HG03469 (cell line): ENCODE measurements around the gene C1QTNF8.

Source experiments
- ATAC-seq: cut with Tn5 transposase; IDR thresholded peaks from one replicate; pipeline ENCODE4 v1.9.1; 2021; ENCODE audit warnings: mild to moderate bottlenecking, moderate library complexity, moderate number of reproducible peaks; ENCODE audit not compliant: unreplicated experiment

The C1QTNF8 gene

GRCh38 chr16:1096169-1097082 is at the start of gene C1QTNF8:
C1QTNF8 (minus strand) TSS chr16:1096244; CDS start chr16:1094922, 1,322 bp downstream.
- no peak for ATAC-seq

- no peak for ATAC-seq
Observed at GRCh38 chr16:1145383-1146100, 49.5 kb upstream of the C1QTNF8 start.

- no peak for ATAC-seq
Observed at GRCh38 chr16:1144476-1145382, 48.7 kb upstream of the C1QTNF8 start.

- no peak for ATAC-seq
Observed at GRCh38 chr16:1143761-1144450, 47.9 kb upstream of the C1QTNF8 start.

- ATAC-seq: no peak
Observed at GRCh38 chr16:1142911-1143310, 46.9 kb upstream of the C1QTNF8 start.

GRCh38 chr16:1141716-1142115 is 45.7 kb upstream of the C1QTNF8 start:
- no peak for ATAC-seq

GRCh38 chr16:1141191-1141590 is 45.1 kb upstream of the C1QTNF8 start:
- ATAC-seq: no peak

GRCh38 chr16:1140582-1141162 is 44.6 kb upstream of the C1QTNF8 start:
- ATAC-seq: no peak

- ATAC-seq: no peak
Observed at GRCh38 chr16:1137604-1138003, 41.6 kb upstream of the C1QTNF8 start.

- ATAC-seq: no peak
Observed at GRCh38 chr16:1135459-1135825, 39.4 kb upstream of the C1QTNF8 start.

GRCh38 chr16:1134776-1135458 is 38.9 kb upstream of the C1QTNF8 start:
- ATAC-seq: no peak

GRCh38 chr16:1133810-1134520 is 37.9 kb upstream of the C1QTNF8 start:
- ATAC-seq: no peak

GRCh38 chr16:1133271-1133670 is 37.2 kb upstream of the C1QTNF8 start:
- no peak for ATAC-seq

- ATAC-seq: no peak
Observed at GRCh38 chr16:1132431-1132830, 36.4 kb upstream of the C1QTNF8 start.

GRCh38 chr16:1131378-1131994 is 35.4 kb upstream of the C1QTNF8 start:
- ATAC-seq: no peak

- no peak for ATAC-seq
Observed at GRCh38 chr16:1130382-1130781, 34.3 kb upstream of the C1QTNF8 start.

GRCh38 chr16:1129106-1129960 is 33.3 kb upstream of the C1QTNF8 start:
- ATAC-seq: no peak
